G401.6 (cell line): ENCODE data around the gene ASTN2.

Source experiments
- FAIRE-seq: peaks from 2 replicates; lab custom pipeline; 2012; peaks lifted over from hg19 to GRCh38; lab: Jason Lieb, UNC

ASTN2 gene

DNA sequence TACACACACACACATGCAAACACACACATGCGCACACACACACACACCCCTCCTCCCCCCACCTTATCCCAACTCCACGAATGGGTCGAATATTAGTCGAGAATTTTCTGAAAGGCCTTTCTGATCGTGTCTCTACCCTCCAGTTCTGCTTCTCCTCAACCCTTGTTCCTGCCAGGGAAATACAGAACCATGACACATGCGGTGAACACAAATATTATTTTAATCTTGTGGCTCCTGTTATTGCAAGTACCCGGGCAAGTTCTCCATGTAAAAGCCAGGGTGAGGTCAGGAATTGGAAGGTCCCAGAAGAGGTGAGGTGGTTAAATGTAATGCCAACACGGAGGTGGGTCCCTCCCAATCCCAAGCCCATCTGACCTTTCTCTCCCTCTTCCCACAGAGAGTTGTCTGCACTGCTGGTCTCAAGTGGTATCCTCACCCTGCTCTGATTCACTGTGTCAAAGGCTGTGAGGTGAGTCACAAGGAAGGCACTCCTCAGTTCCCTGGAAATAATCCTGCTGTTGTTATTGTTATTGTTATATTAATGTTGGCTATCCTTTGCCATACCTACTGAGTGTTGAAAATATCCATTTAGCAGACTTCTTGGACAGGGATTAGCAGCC, 1037.6 kb downstream of the ASTN2 start:
- no peak for FAIRE-seq
